GM23248 (cell line): ENCODE data around the gene CC2D2A. TPM values are rescaled to one million over a fixed set of nuclear protein-coding genes. Genes with fewer than 3 reads are reported as not detected.

ENCODE experiments used
- DNase-seq: peaks from one replicate; pipeline ENCODE4 v3.0.0-alpha.2; 2015
- H2AFZ ChIP-seq: fragments of 200-600 bp; sonication (generic); 2 replicates; pipeline ENCODE4 v1.6.1; 2016; ENCODE audit warnings: antibody characterized with exemption
- H3F3A ChIP-seq: fragments of 200-600 bp; sonication (generic); 2 replicates; pipeline ENCODE4 v1.6.1; 2016; ENCODE audit warnings: mild to moderate bottlenecking, antibody characterized with exemption, mixed run types; ENCODE audit not compliant: insufficient read depth
- H3K27ac ChIP-seq: fragments of 200-600 bp; sonication (generic); 2 replicates; pipeline ENCODE4 v1.5.1; 2016; ENCODE audit warnings: mild to moderate bottlenecking
- H3K27me3 ChIP-seq: fragments of 200-600 bp; sonication (generic); replicated peaks from 2 replicates; pipeline ENCODE4 v1.6.1; 2016; ENCODE audit warnings: mild to moderate bottlenecking; ENCODE audit not compliant: insufficient read depth
- H3K36me3 ChIP-seq: fragments of 200-600 bp; sonication (generic); 2 replicates; pipeline ENCODE4 v1.6.1; 2016; ENCODE audit warnings: low read depth, mild to moderate bottlenecking
- H3K4me1 ChIP-seq: fragments of 200-600 bp; sonication (generic); 2 replicates; pipeline ENCODE4 v1.6.1; 2016; ENCODE audit warnings: mild to moderate bottlenecking; ENCODE audit not compliant: insufficient read depth
- H3K4me2 ChIP-seq: fragments of 200-600 bp; sonication (generic); one replicate; pipeline ENCODE4 v1.6.1; 2016; ENCODE audit warnings: mild to moderate bottlenecking; ENCODE audit not compliant: unreplicated experiment
- H3K4me3 ChIP-seq: fragments of 200-600 bp; sonication (generic); 2 replicates; pipeline ENCODE4 v1.5.1; 2016; ENCODE audit warnings: mild to moderate bottlenecking
- H3K79me2 ChIP-seq: fragments of 200-600 bp; sonication (generic); 2 replicates; pipeline ENCODE4 v1.6.1; 2016; ENCODE audit warnings: mild to moderate bottlenecking; ENCODE audit not compliant: insufficient read depth
- H3K9ac ChIP-seq: fragments of 200-600 bp; sonication (generic); 2 replicates; pipeline ENCODE4 v1.6.1; 2016; ENCODE audit warnings: mild to moderate bottlenecking
- H3K9me2 ChIP-seq: fragments of 200-600 bp; sonication (generic); 2 replicates; pipeline ENCODE4 v1.6.1; 2016; ENCODE audit warnings: mixed run types, mild to moderate bottlenecking, moderate library complexity; ENCODE audit not compliant: insufficient read depth
- H3K9me3 ChIP-seq: fragments of 200-600 bp; sonication (generic); one replicate; pipeline ENCODE4 v1.6.1; 2017; ENCODE audit warnings: low read depth
- H4K20me1 ChIP-seq: fragments of 200-600 bp; sonication (generic); 2 replicates; pipeline ENCODE4 v1.6.0; 2016; ENCODE audit not compliant: insufficient read depth
- EZH2 ChIP-seq: fragments of 200-600 bp; sonication (generic); IDR thresholded peaks from 2 replicates; pipeline ENCODE4 v1.6.1; 2018; ENCODE audit warnings: antibody characterized with exemption, mild to moderate bottlenecking; ENCODE audit not compliant: insufficient read depth, poor library complexity, severe bottlenecking
- EZH2phosphoT487 ChIP-seq: fragments of 200-600 bp; sonication (generic); IDR thresholded peaks from 2 replicates; pipeline ENCODE4 v1.6.1; 2018; ENCODE audit warnings: antibody characterized with exemption, moderate library complexity, mild to moderate bottlenecking, low read depth; ENCODE audit not compliant: insufficient read depth
- WGBS, 2 experiments: methylation state at CpG; one replicate each; pipeline ENCODE4 v1.1.6; 2015 to 2017; ENCODE audit warnings: low lambda C conversion rate in 2 of 2, low coverage in 1 of 2; ENCODE audit errors: missing lambda C conversion rate in 2 of 2; 5-methylcytosine and 5-hydroxymethylcytosine counted together
- in situ Hi-C: fragments of 300-500 bp; cut with MboI; formaldehyde crosslinking; loops from 2 replicates; pipeline ENCODE4 v1.15.0; 2020
- polyA plus RNA-seq: library from polyadenylated mRNA; unstranded; fragments of >200 nt; fragmentation: Nextera tagmentation; extraction: Ambion mirVana; gene quantifications from 2 replicates; pipeline ENCODE4 v1.2.1, GENCODE V29; 2016
- total RNA-seq: library from RNA; depleted of rRNA; stranded (reverse); fragments of >200 nt; shearing (Covaris generic); gene quantifications from 2 replicates; pipeline ENCODE4 v1.2.3, GENCODE V29; 2014; rRNA removed

CC2D2A gene
- total RNA-seq, result 10.2 and 19.5 TPM in 2 replicates
- 11.5 and 12.2 TPM in 2 replicates for polyA plus RNA-seq

GRCh38 chr4:15469402-15470127, at the start of gene CC2D2A:
Gene CC2D2A (plus strand): TSS chr4:15469882. CDS start chr4:15475933, 6,051 bp downstream.
- no peaks in the 10 kb centered on the region for H3K36me3 ChIP-seq
- no peaks in the 10 kb centered on the region for H3K9me3 ChIP-seq
- H3K4me1 ChIP-seq, result no peaks in the 10 kb centered on the region
- no peaks in the 10 kb centered on the region for H3K27me3 ChIP-seq
- H3K79me2 ChIP-seq, result no peaks in the 10 kb centered on the region
- TF ChIP-seq EZH2 (no peak), EZH2phosphoT487 (no peak)
- no peaks in the 10 kb centered on the region for H3K9me2 ChIP-seq
- H3K4me3 ChIP-seq, result peak within 1 kb of the TSS; percentile 83
- peak within 1 kb of the TSS; percentile 54 for H3K27ac ChIP-seq
- DNase-seq, result peak; percentile 81
- H2AFZ ChIP-seq, result peak within 1 kb of the TSS; percentile 93
- H3K4me2 ChIP-seq, result peak within 1 kb of the TSS; percentile 93
- no peaks in the 10 kb centered on the region for H3F3A ChIP-seq
- peak within 1 kb of the TSS; percentile 81 for H3K9ac ChIP-seq
- no peaks in the 10 kb centered on the region for H4K20me1 ChIP-seq
- 6 to 9% methylated on average over 14 of the region's 14 CpGs for WGBS, 2 experiments
- in situ Hi-C loops, result no loop called here

GRCh38 chr4:15420642-15421041, 49.0 kb upstream of the CC2D2A start:
- Histone ChIP-seq H3K4me3 (no peak overlapping the region), H3K36me3 (no peaks in the 10 kb centered on the region), H3K4me2 (no peak overlapping the region), H3K9me2 (no peaks in the 10 kb centered on the region), H3K27ac (no peak overlapping the region), H2AFZ (no peak overlapping the region), H3K9me3 (no peaks in the 10 kb centered on the region), H3K4me1 (no peaks in the 10 kb centered on the region), H4K20me1 (no peaks in the 10 kb centered on the region), H3K79me2 (no peaks in the 10 kb centered on the region), H3K27me3 (no peaks in the 10 kb centered on the region), H3F3A (no peaks in the 10 kb centered on the region), H3K9ac (no peak overlapping the region)
- WGBS, 2 experiments, result 34 to 38% methylated on average over 2 of the region's 2 CpGs
- DNase-seq, result peak; percentile 75
- no peak for TF ChIP-seq EZH2
- no peak for TF ChIP-seq EZH2phosphoT487
- in situ Hi-C loops, result no loop called here

- Histone ChIP-seq H3K4me1 (no peaks in the 10 kb centered on the region), H3K79me2 (no peaks in the 10 kb centered on the region), H3K36me3 (no peaks in the 10 kb centered on the region), H3K9me3 (no peaks in the 10 kb centered on the region), H2AFZ (no peak overlapping the region), H3F3A (no peaks in the 10 kb centered on the region), H3K9ac (no peak overlapping the region), H3K27me3 (no peaks in the 10 kb centered on the region), H3K4me3 (no peak overlapping the region), H3K27ac (no peak overlapping the region), H3K9me2 (no peaks in the 10 kb centered on the region), H4K20me1 (no peaks in the 10 kb centered on the region), H3K4me2 (no peak overlapping the region)
- in situ Hi-C loops, result no loop called here
- no peak for DNase-seq
- WGBS, 2 experiments, result 79 to 81% methylated on average over 5 of the region's 5 CpGs
- TF ChIP-seq EZH2 (no peak), EZH2phosphoT487 (no peak)
Measured at GRCh38 chr4:15423285-15423711, 46.4 kb upstream of the CC2D2A start.

GRCh38 chr4:15425520-15425919, 44.2 kb upstream of the CC2D2A start:
- no peaks in the 10 kb centered on the region for H3K4me1 ChIP-seq
- 60 to 72% methylated on average over 2 of the region's 2 CpGs for WGBS, 2 experiments
- in situ Hi-C loops, result no loop called here
- H4K20me1 ChIP-seq, result no peaks in the 10 kb centered on the region
- H2AFZ ChIP-seq, result no peak overlapping the region
- no peak overlapping the region for H3K4me2 ChIP-seq
- DNase-seq, result no peak
- no peak overlapping the region for H3K9ac ChIP-seq
- no peak overlapping the region for H3K27ac ChIP-seq
- H3K9me2 ChIP-seq, result no peaks in the 10 kb centered on the region
- TF ChIP-seq EZH2phosphoT487, result no peak
- peaks cover 3% of the 10 kb centered on the region; the same call in 1 of the 2 replicates for H3K27me3 ChIP-seq
- H3K36me3 ChIP-seq, result no peaks in the 10 kb centered on the region
- H3K9me3 ChIP-seq, result no peaks in the 10 kb centered on the region
- no peaks in the 10 kb centered on the region for H3F3A ChIP-seq
- H3K79me2 ChIP-seq, result no peaks in the 10 kb centered on the region
- no peak overlapping the region for H3K4me3 ChIP-seq
